Trophoblast cell (in vitro differentiated cells and primary cell): ENCODE data around the gene RTKN2.

Experiments
- DNase-seq, 2 donors: peaks; one replicate each; pipeline ENCODE4 v3.0.0-alpha.2; 2016
- H2AFZ ChIP-seq: 2 replicates; pipeline ENCODE4 v1.6.1; 2013; ENCODE audit warnings: low read length, moderate library complexity, mild to moderate bottlenecking; ENCODE audit not compliant: insufficient read depth, poor library complexity
- H2AK5ac ChIP-seq: 2 replicates; pipeline ENCODE4 v1.6.1; 2013; ENCODE audit warnings: mild to moderate bottlenecking, low read length
- H2BK120ac ChIP-seq: 2 replicates; pipeline ENCODE4 v1.6.1; 2013; ENCODE audit warnings: low read length, mild to moderate bottlenecking, moderate library complexity; ENCODE audit not compliant: insufficient read depth, poor library complexity
- H2BK12ac ChIP-seq: 2 replicates; pipeline ENCODE4 v1.6.1; 2013; ENCODE audit warnings: mild to moderate bottlenecking, low read length, moderate library complexity
- H2BK5ac ChIP-seq: 2 replicates; pipeline ENCODE4 v1.6.1; 2013; ENCODE audit warnings: low read length, low read depth, moderate library complexity, mild to moderate bottlenecking; ENCODE audit not compliant: poor library complexity
- H3K14ac ChIP-seq: 2 replicates; pipeline ENCODE4 v1.6.1; 2013; ENCODE audit warnings: mild to moderate bottlenecking, low read length
- H3K18ac ChIP-seq: 2 replicates; pipeline ENCODE4 v1.6.1; 2013; ENCODE audit warnings: mild to moderate bottlenecking, low read length
- H3K23ac ChIP-seq: 2 replicates; pipeline ENCODE4 v1.6.1; 2013; ENCODE audit warnings: low read length
- H3K27ac ChIP-seq: 2 replicates; pipeline ENCODE4 v1.5.1; 2013; ENCODE audit warnings: low read depth, mild to moderate bottlenecking, inconsistent platforms, low read length, moderate library complexity
- H3K27me3 ChIP-seq: 2 replicates; pipeline ENCODE4 v1.6.1; 2013; ENCODE audit warnings: inconsistent platforms, mild to moderate bottlenecking, low read length, moderate library complexity; ENCODE audit not compliant: insufficient read depth
- H3K36me3 ChIP-seq, 2 experiments: 1 replicate in 1 of 2; 2 replicates in 1 of 2; pipeline ENCODE4 v1.6.1; 2013; ENCODE audit warnings: low read length in 2 of 2, mild to moderate bottlenecking in 2 of 2, moderate library complexity in 1 of 2; ENCODE audit not compliant: insufficient read depth in 2 of 2, control insufficient read depth in 1 of 2
- H3K4ac ChIP-seq: 2 replicates; pipeline ENCODE4 v1.6.1; 2013; ENCODE audit warnings: low read depth, mild to moderate bottlenecking, low read length, moderate library complexity
- H3K4me1 ChIP-seq, 2 experiments: 1 replicate in 1 of 2; 2 replicates in 1 of 2; pipeline ENCODE4 v1.6.1; 2013; ENCODE audit warnings: low read length in 2 of 2, mild to moderate bottlenecking in 2 of 2, moderate library complexity in 1 of 2; ENCODE audit not compliant: insufficient read depth in 2 of 2, control insufficient read depth in 1 of 2
- H3K4me2 ChIP-seq: 2 replicates; pipeline ENCODE4 v1.6.1; 2013; ENCODE audit warnings: inconsistent platforms, mild to moderate bottlenecking, low read length, moderate library complexity
- H3K4me3 ChIP-seq: 2 replicates; pipeline ENCODE4 v1.5.1; 2013; ENCODE audit warnings: mild to moderate bottlenecking, low read depth, low read length, inconsistent platforms
- H3K79me1 ChIP-seq: one replicate; pipeline ENCODE4 v1.6.1; 2013; ENCODE audit warnings: low read length
- H3K79me2 ChIP-seq: 2 replicates; pipeline ENCODE4 v1.6.1; 2013; ENCODE audit warnings: low read length, mild to moderate bottlenecking; ENCODE audit not compliant: control insufficient read depth, insufficient read depth, poor library complexity
- H3K9ac ChIP-seq: 2 replicates; pipeline ENCODE4 v1.6.1; 2013; ENCODE audit warnings: mild to moderate bottlenecking, low read length
- H3K9me3 ChIP-seq: 2 replicates; pipeline ENCODE4 v1.6.1; 2013; ENCODE audit warnings: low read depth, mild to moderate bottlenecking, control low read depth, inconsistent platforms, low read length; ENCODE audit not compliant: insufficient read depth
- H4K12ac ChIP-seq: 2 replicates; pipeline ENCODE4 v1.6.1; 2013; ENCODE audit warnings: low read depth, mild to moderate bottlenecking, low read length, moderate library complexity
- H4K8ac ChIP-seq: 2 replicates; pipeline ENCODE4 v1.6.1; 2013; ENCODE audit warnings: low read depth, mild to moderate bottlenecking, low read length, moderate library complexity
- H4K91ac ChIP-seq: one replicate; pipeline ENCODE4 v1.6.1; 2013; ENCODE audit warnings: low read depth, mild to moderate bottlenecking, low read length, moderate library complexity
- WGBS: extraction: QIAGEN DNeasy Blood & Tissue Kit; methylation state at CpG from one replicate; pipeline ENCODE4 v1.1.7; 2013; ENCODE audit warnings: missing lambda C conversion rate; ENCODE audit not compliant: insufficient read length, insufficient coverage; ENCODE audit errors: extremely low coverage; 5-methylcytosine and 5-hydroxymethylcytosine counted together

Gene RTKN2

DNA sequence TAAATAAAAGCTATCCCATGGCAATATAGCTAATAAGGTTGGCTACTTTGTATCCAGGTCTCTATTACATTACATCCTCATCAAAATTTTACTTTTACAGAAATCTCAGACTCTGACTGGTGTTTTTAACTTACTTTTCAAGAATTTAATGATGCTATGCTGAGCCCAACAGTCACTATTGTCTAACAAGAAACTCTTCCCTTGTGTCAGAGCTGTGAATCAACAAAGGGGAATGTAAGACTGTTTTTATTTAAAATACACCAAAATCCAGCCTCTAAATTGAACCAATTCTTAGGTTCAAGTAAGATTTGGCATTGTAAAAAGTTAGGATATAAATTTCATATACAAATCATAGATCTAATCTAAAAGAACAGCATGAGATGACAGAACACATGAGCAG lies 7.0 kb downstream of the RTKN2 start:
- no peak overlapping the region for H2BK12ac ChIP-seq
- H3K79me2 ChIP-seq, result no peaks in the 10 kb centered on the region
- no peak overlapping the region for H3K14ac ChIP-seq
- H3K36me3 ChIP-seq, result no peaks in the 10 kb centered on the region
- DNase-seq, result no peak
- H3K4ac ChIP-seq, result no peak overlapping the region
- no peak overlapping the region for H2AK5ac ChIP-seq
- H2BK5ac ChIP-seq, result no peak overlapping the region
- H4K91ac ChIP-seq, result no peak overlapping the region
- H2AFZ ChIP-seq, result no peak overlapping the region
- no peak overlapping the region for H3K4me2 ChIP-seq
- no peaks in the 10 kb centered on the region for H3K27me3 ChIP-seq
- no peak overlapping the region for H3K18ac ChIP-seq
- no peak overlapping the region for H4K8ac ChIP-seq
- H3K9me3 ChIP-seq, result no peaks in the 10 kb centered on the region
- no peaks in the 10 kb centered on the region for H3K79me1 ChIP-seq
- no peak overlapping the region for H2BK120ac ChIP-seq
- no peak overlapping the region for H3K23ac ChIP-seq
- H4K12ac ChIP-seq, result no peak overlapping the region
- H3K4me3 ChIP-seq, result no peak overlapping the region
- no peak overlapping the region for H3K27ac ChIP-seq
- H3K9ac ChIP-seq, result no peak overlapping the region
- H3K4me1 ChIP-seq, result peaks cover 0 to 1% of the 10 kb centered on the region in 2 experiments

DNA sequence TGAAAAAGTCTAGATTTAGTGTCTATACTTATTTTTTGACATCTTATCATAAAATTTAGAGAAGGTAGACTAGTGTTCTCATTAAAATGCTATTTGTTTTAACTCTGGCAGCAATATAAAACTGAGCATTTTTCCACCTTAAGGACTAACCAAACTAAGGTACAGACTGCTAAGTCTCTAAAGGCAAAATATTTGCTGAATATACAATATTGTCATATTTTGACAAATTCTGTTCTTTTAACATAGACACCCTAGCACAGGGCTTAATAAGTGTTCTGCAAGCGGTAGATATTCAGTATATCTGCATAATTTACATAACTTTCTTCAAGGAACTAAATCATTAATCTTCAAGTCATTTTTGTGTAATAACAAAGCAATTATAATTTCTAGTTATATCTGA lies 8.6 kb downstream of the RTKN2 start:
- Histone ChIP-seq H4K12ac (no peak overlapping the region), H3K4me1 (peaks cover 0 to 1% of the 10 kb centered on the region in 2 experiments), H3K27me3 (no peaks in the 10 kb centered on the region), H3K36me3 (no peaks in the 10 kb centered on the region), H3K27ac (no peak overlapping the region), H4K8ac (no peak overlapping the region), H2BK12ac (no peak overlapping the region), H3K14ac (no peak overlapping the region), H3K23ac (no peak overlapping the region), H3K4ac (no peak overlapping the region), H3K18ac (no peak overlapping the region), H2AFZ (no peak overlapping the region), H3K9me3 (no peaks in the 10 kb centered on the region), H3K79me2 (no peaks in the 10 kb centered on the region), H2AK5ac (no peak overlapping the region), H2BK120ac (no peak overlapping the region), H2BK5ac (no peak overlapping the region), H3K4me2 (no peak overlapping the region), H3K9ac (no peak overlapping the region), H3K79me1 (no peaks in the 10 kb centered on the region), H3K4me3 (no peak overlapping the region), H4K91ac (no peak overlapping the region)
- WGBS, result no CpG with 5 or more reads among the region's 1 CpG
- no peak for DNase-seq

DNA sequence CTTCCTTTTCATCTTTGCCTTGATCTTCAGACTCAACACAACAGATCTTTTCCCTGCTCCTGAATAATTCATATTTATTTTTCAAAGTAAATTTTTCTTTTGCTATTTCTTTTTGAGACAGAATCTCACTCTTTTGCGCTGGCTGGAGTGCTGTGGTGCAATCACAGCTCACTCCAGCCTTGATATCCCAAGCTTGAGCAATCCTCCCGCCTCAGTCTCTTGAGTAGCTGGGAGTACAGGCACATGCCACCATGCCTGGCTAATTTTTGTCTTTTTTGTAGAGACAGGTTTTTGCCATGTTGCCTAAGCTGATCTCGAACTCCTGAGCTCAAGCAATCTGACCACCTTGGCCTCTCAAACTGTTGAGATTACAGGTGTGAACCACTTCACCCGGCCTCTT lies 9.2 kb downstream of the RTKN2 start:
- H3K23ac ChIP-seq, result no peak overlapping the region
- no peaks in the 10 kb centered on the region for H3K79me2 ChIP-seq
- H2BK5ac ChIP-seq, result no peak overlapping the region
- H3K27ac ChIP-seq, result no peak overlapping the region
- no peak overlapping the region for H3K14ac ChIP-seq
- H4K8ac ChIP-seq, result no peak overlapping the region
- no peak overlapping the region for H2BK12ac ChIP-seq
- H3K9ac ChIP-seq, result no peak overlapping the region
- H3K36me3 ChIP-seq, result no peaks in the 10 kb centered on the region
- no peak overlapping the region for H3K4ac ChIP-seq
- no peaks in the 10 kb centered on the region for H3K27me3 ChIP-seq
- WGBS, result no CpG with 5 or more reads among the region's 4 CpGs
- no peak overlapping the region for H4K91ac ChIP-seq
- H3K79me1 ChIP-seq, result no peaks in the 10 kb centered on the region
- H2AFZ ChIP-seq, result no peak overlapping the region
- no peak overlapping the region for H2BK120ac ChIP-seq
- H3K4me2 ChIP-seq, result no peak overlapping the region
- H2AK5ac ChIP-seq, result no peak overlapping the region
- DNase-seq, result no peak
- H3K9me3 ChIP-seq, result no peaks in the 10 kb centered on the region
- H3K18ac ChIP-seq, result peak overlapping the region; percentile 37
- H3K4me3 ChIP-seq, result no peak overlapping the region
- no peaks in the 10 kb centered on the region for H3K4me1 ChIP-seq
- no peak overlapping the region for H4K12ac ChIP-seq

DNA sequence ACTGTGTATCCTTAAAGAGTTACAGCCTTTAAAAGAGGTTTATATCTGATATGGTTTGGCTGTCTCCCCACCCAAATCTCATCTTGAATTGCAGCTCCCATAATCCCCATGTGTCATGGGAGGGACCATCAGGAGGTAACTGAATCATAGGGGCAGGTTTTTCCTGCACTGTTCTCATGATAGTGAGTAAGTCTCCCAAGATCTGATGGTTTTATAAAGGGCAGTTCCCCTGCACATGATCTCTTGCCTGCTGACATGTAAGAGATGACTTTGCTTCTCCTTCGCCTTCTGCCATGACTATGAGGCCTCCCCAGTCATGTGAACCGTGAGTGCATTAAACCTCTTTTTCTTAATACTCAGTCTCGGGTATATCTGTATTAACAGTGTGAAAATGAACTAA lies 9.7 kb downstream of the RTKN2 start:
- no peaks in the 10 kb centered on the region for H3K4me1 ChIP-seq
- no peak overlapping the region for H2AFZ ChIP-seq
- no peak overlapping the region for H2BK12ac ChIP-seq
- no peak overlapping the region for H2BK120ac ChIP-seq
- H4K12ac ChIP-seq, result no peak overlapping the region
- no peak overlapping the region for H4K91ac ChIP-seq
- H3K4me3 ChIP-seq, result no peak overlapping the region
- H3K27me3 ChIP-seq, result no peaks in the 10 kb centered on the region
- no peak overlapping the region for H3K27ac ChIP-seq
- DNase-seq, result no peak
- H3K36me3 ChIP-seq, result no peaks in the 10 kb centered on the region
- no peak overlapping the region for H2BK5ac ChIP-seq
- H3K18ac ChIP-seq, result no peak overlapping the region
- no peaks in the 10 kb centered on the region for H3K79me2 ChIP-seq
- no peak overlapping the region for H3K4me2 ChIP-seq
- H2AK5ac ChIP-seq, result no peak overlapping the region
- H3K9ac ChIP-seq, result no peak overlapping the region
- no peaks in the 10 kb centered on the region for H3K9me3 ChIP-seq
- H3K23ac ChIP-seq, result no peak overlapping the region
- H3K4ac ChIP-seq, result no peak overlapping the region
- H3K14ac ChIP-seq, result no peak overlapping the region
- WGBS, result no CpG with 5 or more reads among the region's 3 CpGs
- H3K79me1 ChIP-seq, result no peaks in the 10 kb centered on the region
- no peak overlapping the region for H4K8ac ChIP-seq
